B cell (primary cell): ENCODE results near the gene HCK. TPM values are rescaled to one million over a fixed set of nuclear protein-coding genes. Genes with fewer than 3 reads are reported as not detected.

Experiments used
- ATAC-seq: fragments of 200-7000 bp; cut with Tn5 transposase; one replicate; pipeline ENCODE4 v1.10.0; 2021; ENCODE audit warnings: low read depth, mild to moderate bottlenecking, moderate number of reproducible peaks, moderate library complexity
- CTCF ChIA-PET: fragments of 350-600 bp; sonication (Branson Sonifier 250); formaldehyde crosslinking; loops from one replicate; lab custom pipeline; 2021; ENCODE audit warnings: antibody characterized with exemption, inconsistent platforms; lab: Charles Lee
- POLR2A ChIA-PET: fragments of 350-600 bp; sonication (Branson Sonifier 250); formaldehyde crosslinking; loops from one replicate; lab custom pipeline; 2021; ENCODE audit warnings: antibody characterized with exemption; lab: Charles Lee
- DNase-seq: peaks from one replicate; pipeline ENCODE4 v3.0.0; 2013
- H2AFZ ChIP-seq: 2 replicates; pipeline ENCODE4 v1.6.1; 2012; ENCODE audit warnings: mild to moderate bottlenecking, low read depth, low read length; ENCODE audit not compliant: insufficient read depth, poor library complexity, severe bottlenecking
- H3K27ac ChIP-seq, 2 donors: 1 replicate in 1 of 2; 2 replicates in 1 of 2; pipeline ENCODE4 v1.5.1; 2012 to 2013; ENCODE audit warnings: low read length in 2 of 2, mild to moderate bottlenecking in 2 of 2, moderate library complexity in 1 of 2
- H3K27me3 ChIP-seq, 4 experiments: fragments of 200-600 bp in 1 of 4; sonication (generic) in 1 of 4; replicated peaks in 1 of 4; 1 replicate in 2 of 4; 2 replicates in 2 of 4; pipeline versions ENCODE4 v1.6.1 to v1.7.0; 2013 to 2016; ENCODE audit warnings: low read length in 3 of 4, mild to moderate bottlenecking in 2 of 4, mixed read lengths in 1 of 4, moderate library complexity in 1 of 4; ENCODE audit not compliant: insufficient read depth in 4 of 4, control insufficient read depth in 3 of 4; ENCODE audit errors: control extremely low read depth in 1 of 4
- H3K36me3 ChIP-seq, 2 experiments: replicated peaks in 1 of 2; 1 replicate in 1 of 2; 2 replicates in 1 of 2; pipeline versions ENCODE4 v1.6.1 to v1.7.1; 2013; ENCODE audit warnings: low read length in 1 of 2; ENCODE audit not compliant: insufficient read depth in 2 of 2, control insufficient read depth in 1 of 2; ENCODE audit errors: control extremely low read depth in 1 of 2, extremely low read depth in 1 of 2
- H3K4me1 ChIP-seq, 2 donors: fragments of 200-600 bp in 1 of 2; sonication (generic) in 1 of 2; 1 replicate in 1 of 2; 2 replicates in 1 of 2; pipeline versions ENCODE4 v1.5.1 to v1.6.1; 2013 to 2017; ENCODE audit warnings: low read length in 2 of 2; ENCODE audit not compliant: control insufficient read depth in 2 of 2, insufficient read depth in 2 of 2
- H3K4me2 ChIP-seq: replicated peaks from 2 replicates; pipeline ENCODE3; 2012; ENCODE audit warnings: mild to moderate bottlenecking, low read depth, low read length; ENCODE audit not compliant: poor library complexity, severe bottlenecking
- H3K4me3 ChIP-seq, 5 experiments: fragments of 200-600 bp in 1 of 5; sonication (generic) in 1 of 5; 1 replicate in 3 of 5; 2 replicates in 2 of 5; pipeline versions ENCODE4 v1.5.1 to v1.7.0; 2011 to 2016; ENCODE audit warnings: low read length in 4 of 5, mild to moderate bottlenecking in 4 of 5, low read depth in 2 of 5, control low read depth in 1 of 5, moderate library complexity in 1 of 5; ENCODE audit not compliant: insufficient read depth in 1 of 5; ENCODE audit errors: control extremely low read depth in 1 of 5, extremely low read depth in 1 of 5
- H3K79me2 ChIP-seq: fragments of 200-600 bp; sonication (generic); one replicate; pipeline ENCODE4 v1.6.0; 2016; ENCODE audit warnings: low read length; ENCODE audit not compliant: control insufficient read depth, insufficient read depth
- H3K9ac ChIP-seq: fragments of 200-600 bp; sonication (generic); 2 replicates; pipeline ENCODE4 v1.6.1; 2017; ENCODE audit warnings: mild to moderate bottlenecking, low read length, moderate library complexity
- H3K9me3 ChIP-seq, 3 donors: one replicate each; pipeline versions ENCODE4 v1.6.1 to v1.7.1; 2013; ENCODE audit warnings: low read length in 2 of 3; ENCODE audit not compliant: control insufficient read depth in 2 of 3, insufficient read depth in 1 of 3; ENCODE audit errors: control extremely low read depth in 1 of 3
- H4K20me1 ChIP-seq: 2 replicates; pipeline ENCODE4 v1.6.0; 2012; ENCODE audit warnings: mild to moderate bottlenecking, low read length; ENCODE audit not compliant: insufficient read depth, control insufficient read depth, poor library complexity, severe bottlenecking
- H3K27ac Mint-ChIP-seq: one replicate; pipeline ENCODE4 v1.8.0; 2021; ENCODE audit warnings: mixed read lengths
- H3K27me3 Mint-ChIP-seq: one replicate; pipeline ENCODE4 v1.8.0; 2021; ENCODE audit warnings: mixed read lengths
- H3K4me1 Mint-ChIP-seq: one replicate; pipeline ENCODE4 v1.8.0; 2021; ENCODE audit warnings: mixed read lengths
- H3K4me3 Mint-ChIP-seq: one replicate; pipeline ENCODE4 v1.8.0; 2021; ENCODE audit warnings: mixed read lengths
- H3K9me3 Mint-ChIP-seq: one replicate; pipeline ENCODE4 v1.8.0; 2022; ENCODE audit warnings: mixed read lengths; ENCODE audit not compliant: insufficient read depth
- CTCF ChIP-seq: fragments of 200-600 bp; IDR thresholded peaks from one replicate; pipeline ENCODE4 v1.8.0; 2022; ENCODE audit warnings: antibody characterized with exemption, mild to moderate bottlenecking
- EZH2 ChIP-seq: IDR thresholded peaks from 2 replicates; pipeline ENCODE4 v1.6.1; 2012; ENCODE audit warnings: borderline replicate concordance, low read depth, mild to moderate bottlenecking, moderate library complexity, low read length; ENCODE audit not compliant: insufficient read depth, poor library complexity, severe bottlenecking
- WGBS: methylation state at CpG from one replicate; pipeline ENCODE4 v1.1.5; 2013; ENCODE audit warnings: missing lambda C conversion rate; ENCODE audit not compliant: insufficient coverage; 5-methylcytosine and 5-hydroxymethylcytosine counted together
- intact Hi-C: fragments of 100-400 bp; cut with micrococcal nuclease; formaldehyde crosslinking; loops from one replicate; pipeline ENCODE4 v1.10.0; 2022
- polyA plus RNA-seq: library from polyadenylated mRNA; depleted of rRNA; stranded (reverse); fragments of >200 nt; gene quantifications from 2 replicates; pipeline ENCODE4 v1.2.3, GENCODE V29; 2012
- total RNA-seq, 2 donors: library from RNA; stranded (reverse); fragments of 120-200 nt in 1 of 2; gene quantifications; 1 replicate in 1 of 2; 2 replicates in 1 of 2; pipeline versions ENCODE4 v1.2.3 to v1.2.4, GENCODE V29; 2013 to 2022

Gene HCK
- total and polyA plus RNA-seq, 2 donors (not counting 1 experiment from before 2014, with no cell fraction given), result 33.3 to 48.6 TPM

GRCh38 chr20:32017711-32018251, 34.3 kb upstream of the HCK start:
- H3K9me3 Mint-ChIP-seq, result no peaks in the 10 kb centered on the region
- H3K27ac Mint-ChIP-seq, result no peak overlapping the region
- peak overlapping the region; percentile 84 for H3K4me3 Mint-ChIP-seq
- Histone ChIP-seq H3K79me2 (no peaks in the 10 kb centered on the region), H3K36me3 (no peaks in the 10 kb centered on the region), H2AFZ (no peak overlapping the region), H3K27ac (no peak overlapping the region), H3K9ac (no peak overlapping the region), H3K9me3 (peaks cover 0 to 4% (median 0%) of the 10 kb centered on the region in 3 donors), H4K20me1 (no peaks in the 10 kb centered on the region), H3K4me1 (peaks cover 15 to 17% of the 10 kb centered on the region in 2 donors), H3K4me2 (peak overlapping the region; percentile 97), H3K4me3 (peak overlapping the region in 1 of 5 experiments; percentile 60), H3K27me3 (peaks cover 0 to 59% (median 30%) of the 10 kb centered on the region in 4 experiments)
- DNase-seq, result peak; percentile 74
- ChIA-PET POLR2A (no interaction called here), CTCF (interaction anchor here (1.0 to 2.1 kb wide), 8 partner anchors 13 to 166 kb away, joined by 3 to 24 read pairs (median 5); partner anchors contain the start of gene PDRG1)
- TF ChIP-seq EZH2 (no peak), CTCF (peak; percentile 53)
- peaks cover 22% of the 10 kb centered on the region for H3K4me1 Mint-ChIP-seq
- ATAC-seq, result peak; percentile 78
- WGBS, result 15% methylated on average over 12 of the region's 35 CpGs
- intact Hi-C loops, result loop anchor here (1.0 to 5.0 kb wide), 3 partner anchors 23 to 165 kb away; no protein-coding TSS in a partner anchor
- peaks cover 70% of the 10 kb centered on the region for H3K27me3 Mint-ChIP-seq
